ENCODE data around the gene MRTFA. TPM values are rescaled to one million over a fixed set of nuclear protein-coding genes. Genes with fewer than 3 reads are reported as not detected.

MRTFA gene
- total and polyA plus RNA-seq, 12 donors = 12.3 to 141 (median 41.6) TPM

- H3K27ac ChIP-seq = peak overlapping the region; percentile 28 to 66 (median 58)
- no peak for TF ChIP-seq CTCF (IDR thresholded peaks at IDR 0.05)
- peak in 1 of 2 donors; percentile 63 for TF ChIP-seq POLR2A (IDR thresholded peaks at IDR 0.05)
- H3K27me3 ChIP-seq = no peaks in the 10 kb centered on the region
- intact Hi-C loops (cut with DNase I) = no loop called here
- H3K36me3 ChIP-seq (replicated peaks in 1 of 2) = no peaks in the 10 kb centered on the region
- peak in 6 of 7 donors; percentile 50 to 74 (median 60) for DNase-seq
- H3K4me1 ChIP-seq (replicated peaks in 1 of 2) = peaks cover 30 to 31% of the 10 kb centered on the region in 2 donors
- H3K4me3 ChIP-seq = no peak overlapping the region
- H3K9me3 ChIP-seq (replicated peaks in 1 of 3) = no peaks in the 10 kb centered on the region
Measured at GRCh38 chr22:40499209-40499623, 137.3 kb downstream of the MRTFA start.

DNA sequence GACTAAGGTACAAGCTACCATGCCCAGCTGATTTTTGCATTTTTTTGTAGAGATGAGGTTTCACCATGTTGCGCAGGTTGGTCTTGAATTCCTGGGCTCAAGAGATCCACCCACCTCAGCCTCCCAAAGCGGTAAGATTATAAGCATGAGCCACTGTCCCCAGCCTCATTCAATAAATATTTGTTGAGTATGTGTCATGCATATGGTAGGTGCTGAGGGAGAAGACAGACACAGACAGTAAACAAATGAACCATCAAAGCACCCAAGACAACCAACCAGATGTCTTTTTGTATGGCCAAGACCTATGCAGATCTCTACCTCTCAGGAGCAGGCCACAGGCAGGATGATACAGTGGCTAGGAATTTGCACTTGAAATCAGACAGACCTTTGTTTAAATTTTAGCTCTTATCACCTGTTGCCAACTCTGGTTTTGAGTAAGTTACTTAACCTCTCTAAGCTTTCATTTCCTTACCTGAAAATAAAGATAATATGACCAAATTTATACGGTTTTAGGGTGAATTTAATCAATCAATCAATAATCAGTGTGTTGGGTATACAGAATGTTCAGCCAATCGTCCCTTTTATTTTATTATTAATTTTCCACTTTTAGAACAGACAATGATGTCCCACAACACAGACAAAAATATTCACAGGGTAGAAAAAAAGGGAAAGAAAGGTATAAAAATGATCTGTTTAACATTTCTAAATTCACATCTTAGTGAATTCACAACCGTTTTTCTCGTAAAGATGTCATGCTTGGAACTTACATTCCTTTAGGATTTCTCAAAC is 137.9 kb downstream of the MRTFA start:
- no peaks in the 10 kb centered on the region for H3K9me3 ChIP-seq (replicated peaks in 1 of 3)
- TF ChIP-seq CTCF (IDR thresholded peaks at IDR 0.05) (no peak), POLR2A (IDR thresholded peaks at IDR 0.05) (no peak)
- H3K36me3 ChIP-seq (replicated peaks in 1 of 2) = no peaks in the 10 kb centered on the region
- intact Hi-C loops (cut with DNase I) = no loop called here
- H3K4me3 ChIP-seq = no peak overlapping the region
- peak overlapping the region; percentile 28 to 66 (median 58) for H3K27ac ChIP-seq
- no peak for DNase-seq
- H3K4me1 ChIP-seq (replicated peaks in 1 of 2) = peaks cover 24 to 25% of the 10 kb centered on the region in 2 donors
- 58 to 62% (median 59%) methylated on average over 6 of the region's 6 CpGs for WGBS, 4 donors
- H3K27me3 ChIP-seq = no peaks in the 10 kb centered on the region

DNA sequence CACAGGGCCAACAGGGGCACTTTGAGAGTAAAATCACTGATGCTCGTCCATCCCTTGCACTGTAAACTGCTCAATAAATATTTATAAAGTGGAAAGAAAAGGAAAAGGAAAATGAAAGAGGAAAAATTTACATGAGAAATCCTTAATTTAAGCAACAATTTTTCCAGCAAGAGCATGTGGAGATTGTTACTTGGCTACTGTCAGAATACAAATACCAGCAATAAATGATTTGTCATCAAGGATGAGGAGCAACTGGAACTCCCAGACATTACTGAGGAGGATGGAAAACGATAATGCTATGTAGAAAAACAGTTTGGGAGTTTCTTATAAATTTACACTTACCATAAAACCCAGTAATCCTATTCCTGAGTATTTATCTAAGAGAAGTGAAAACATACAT is 143.1 kb downstream of the MRTFA start:
- H3K4me3 ChIP-seq = no peak overlapping the region
- peaks cover 34 to 39% of the 10 kb centered on the region in 2 donors for H3K4me1 ChIP-seq (replicated peaks in 1 of 2)
- DNase-seq = no peak
- 82 to 89% (median 86%) methylated on average over 2 of the region's 2 CpGs for WGBS, 4 donors
- intact Hi-C loops (cut with DNase I) = no loop called here
- H3K27ac ChIP-seq = peak overlapping the region in 1 of 5 donors; percentile 57
- no peaks in the 10 kb centered on the region for H3K27me3 ChIP-seq
- no peaks in the 10 kb centered on the region for H3K9me3 ChIP-seq (replicated peaks in 1 of 3)
- H3K36me3 ChIP-seq (replicated peaks in 1 of 2) = no peaks in the 10 kb centered on the region
- TF ChIP-seq CTCF (IDR thresholded peaks at IDR 0.05) (no peak), POLR2A (IDR thresholded peaks at IDR 0.05) (no peak)

DNA sequence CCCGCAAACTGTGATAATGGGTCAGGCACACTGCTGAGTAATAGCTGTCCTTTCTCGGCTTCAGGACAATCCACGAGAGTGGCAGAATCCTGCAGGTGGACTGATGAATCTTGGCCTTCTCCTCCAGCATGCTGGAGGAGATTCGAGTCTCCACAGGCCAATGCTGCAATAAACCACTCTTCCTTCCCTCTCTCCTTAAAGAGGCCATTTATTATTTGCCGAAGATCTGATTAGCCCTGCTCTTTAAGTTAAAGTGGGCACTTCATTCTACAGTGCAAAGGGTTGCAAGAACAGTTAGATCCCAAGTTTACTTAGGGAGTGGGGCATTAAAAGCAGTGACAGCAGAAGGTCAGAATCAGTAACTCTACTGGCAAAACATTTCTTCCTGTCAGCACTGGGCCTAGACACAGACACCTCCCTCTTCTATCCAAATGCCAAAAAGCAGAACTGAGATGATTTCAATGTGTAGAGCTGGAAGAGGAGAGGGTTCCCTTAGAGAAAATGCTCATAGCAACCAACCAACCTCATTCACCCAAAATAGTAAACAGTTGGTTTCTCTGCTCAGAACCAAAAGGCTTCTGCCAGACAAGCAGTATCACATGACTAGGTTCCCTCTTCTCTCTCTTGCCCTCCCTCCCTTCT is 144.4 kb downstream of the MRTFA start:
- H3K4me3 ChIP-seq = no peak overlapping the region
- DNase-seq = no peak
- H3K9me3 ChIP-seq (replicated peaks in 1 of 3) = no peaks in the 10 kb centered on the region
- H3K4me1 ChIP-seq (replicated peaks in 1 of 2) = peaks cover 28 to 42% of the 10 kb centered on the region in 2 donors
- peak overlapping the region in 4 of 5 donors; percentile 28 to 64 (median 52) for H3K27ac ChIP-seq
- WGBS, 4 donors = 26 to 39% (median 38%) methylated on average over 5 of the region's 5 CpGs
- intact Hi-C loops (cut with DNase I) = no loop called here
- H3K36me3 ChIP-seq (replicated peaks in 1 of 2) = no peaks in the 10 kb centered on the region
- H3K27me3 ChIP-seq = no peaks in the 10 kb centered on the region
- TF ChIP-seq CTCF (IDR thresholded peaks at IDR 0.05) (no peak), POLR2A (IDR thresholded peaks at IDR 0.05) (no peak)

Data from adrenal gland (tissue), 12 donors.